ENCODE results near the gene RBM4.
"Not testable (repeated sequence)": the region's sequence is repeated elsewhere in the genome, so short reads cannot be mapped to it uniquely, and the experiment has no call there.

Gene RBM4

DNA sequence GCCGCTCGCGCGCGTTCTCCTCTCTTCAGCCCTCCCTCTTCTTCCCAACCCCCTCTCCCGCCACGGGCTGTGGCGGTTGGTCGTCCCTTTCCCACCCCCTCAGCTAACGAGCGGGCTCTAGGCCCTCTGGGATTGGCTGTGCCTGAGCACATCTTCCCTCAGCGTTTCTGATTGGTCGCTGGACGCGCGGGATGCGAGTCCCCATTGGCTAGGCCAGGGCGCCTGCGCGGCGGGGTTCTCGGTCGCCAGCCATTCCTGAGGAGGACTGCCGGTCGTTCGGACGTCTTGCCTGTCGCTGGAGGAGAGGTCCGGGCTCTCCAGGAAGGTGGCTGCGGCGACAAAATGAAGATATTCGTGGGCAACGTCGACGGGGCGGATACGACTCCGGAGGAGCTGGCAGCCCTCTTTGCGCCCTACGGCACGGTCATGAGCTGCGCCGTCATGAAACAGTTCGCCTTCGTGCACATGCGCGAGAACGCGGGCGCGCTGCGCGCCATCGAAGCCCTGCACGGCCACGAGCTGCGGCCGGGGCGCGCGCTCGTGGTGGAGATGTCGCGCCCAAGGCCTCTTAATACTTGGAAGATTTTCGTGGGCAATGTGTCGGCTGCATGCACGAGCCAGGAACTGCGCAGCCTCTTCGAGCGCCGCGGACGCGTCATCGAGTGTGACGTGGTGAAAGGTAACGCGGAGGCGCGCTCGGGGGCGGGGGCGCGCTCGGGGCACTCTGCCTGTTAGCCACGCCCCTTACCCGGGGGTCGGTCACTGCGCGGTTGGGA is 21.9 kb upstream of the RBM4 start, which contains the start of gene RBM14:
Gene RBM14, plus strand, starts transcription at position 252 of the 776 bp plus-strand sequence. Its CDS starts 91 bp downstream, at position 343.
- DNase-seq (ENCODE audit: low spot score), result peak; percentile 99

DNA sequence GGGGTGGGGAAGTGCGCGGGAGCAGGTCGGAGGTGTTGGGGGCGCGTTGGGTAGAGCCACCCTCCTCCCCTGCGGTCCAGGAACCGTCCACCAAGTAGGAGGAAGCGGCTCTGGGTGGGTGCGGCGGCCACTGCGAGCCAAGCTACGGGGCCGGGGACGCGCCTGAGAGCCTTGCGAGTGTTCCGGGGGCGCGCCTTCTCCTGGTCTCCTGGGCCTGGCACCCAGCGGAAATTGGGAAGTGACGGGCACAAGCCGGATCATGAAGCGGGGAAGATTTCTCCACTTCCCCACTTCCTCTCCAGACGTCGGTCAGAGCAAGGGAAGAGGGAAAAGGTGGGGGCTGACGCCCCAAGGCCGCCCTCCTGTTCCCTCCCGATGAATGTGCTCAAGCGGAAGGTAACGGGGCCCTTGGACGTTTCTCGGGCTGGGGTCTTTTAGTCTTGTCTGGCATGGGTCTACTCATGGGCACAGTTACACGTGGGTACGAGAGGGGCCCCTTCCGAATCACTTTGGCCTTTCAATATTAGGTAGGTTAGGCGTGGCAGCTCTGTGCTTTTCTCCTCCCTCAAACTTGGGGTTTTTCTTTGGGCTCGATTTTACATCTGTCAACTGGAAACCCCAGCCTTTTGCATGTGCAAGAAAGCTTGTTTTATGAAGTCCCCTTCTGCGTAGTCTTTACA is 21.2 kb upstream of the RBM4 start:
- DNase-seq (ENCODE audit: low spot score), result no peak

DNA sequence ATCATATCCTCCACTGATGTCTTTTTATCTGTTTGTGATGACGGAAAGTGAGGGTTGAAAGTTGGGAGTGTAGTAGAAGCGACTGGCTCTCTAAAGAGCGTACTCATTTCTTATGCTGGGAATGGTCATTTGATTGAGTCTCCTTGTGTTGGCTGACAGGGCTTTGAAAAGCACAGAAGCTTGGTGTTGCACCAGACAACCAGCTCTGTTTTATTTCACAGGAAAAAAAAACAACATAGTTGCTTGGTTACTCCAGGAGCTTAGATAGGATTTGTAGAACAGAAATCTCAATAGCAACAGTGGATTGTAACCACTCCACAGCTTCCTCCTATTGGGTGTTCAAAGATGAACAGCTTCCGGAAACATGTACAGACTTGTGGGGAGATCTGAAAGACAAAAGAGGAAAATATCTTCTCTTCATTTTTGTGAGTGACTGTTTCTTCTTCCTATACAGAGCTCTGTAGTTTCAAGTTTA is 19.4 kb upstream of the RBM4 start:
- DNase-seq (ENCODE audit: low spot score), result peak; percentile 69

GRCh38 chr11:66624450-66624849 is 14.1 kb upstream of the RBM4 start:
- DNase-seq (ENCODE audit: low spot score), result no peak

GRCh38 chr11:66625041-66625751 is 13.3 kb upstream of the RBM4 start:
- DNase-seq (ENCODE audit: low spot score), result no peak

GRCh38 chr11:66625752-66626149 is 12.8 kb upstream of the RBM4 start:
- no peak for DNase-seq (ENCODE audit: low spot score)

- DNase-seq (ENCODE audit: low spot score), result no peak
Observed at GRCh38 chr11:66626382-66626781, 12.1 kb upstream of the RBM4 start.

- no peak for DNase-seq (ENCODE audit: low spot score)
Observed at GRCh38 chr11:66626926-66627325, 11.6 kb upstream of the RBM4 start.

GRCh38 chr11:66628061-66628603 is 10.4 kb upstream of the RBM4 start:
- no peak for DNase-seq (ENCODE audit: low spot score)

GRCh38 chr11:66629356-66629755 is 9.1 kb upstream of the RBM4 start:
- no peak for DNase-seq (ENCODE audit: low spot score)

GRCh38 chr11:66631883-66632282 is 6.6 kb upstream of the RBM4 start:
- no peak for DNase-seq (ENCODE audit: low spot score)

GRCh38 chr11:66632952-66633351 is 5.6 kb upstream of the RBM4 start:
- DNase-seq (ENCODE audit: low spot score), result no peak

GRCh38 chr11:66636411-66636810 is 2.1 kb upstream of the RBM4 start:
- DNase-seq (ENCODE audit: low spot score), result no peak

DNA sequence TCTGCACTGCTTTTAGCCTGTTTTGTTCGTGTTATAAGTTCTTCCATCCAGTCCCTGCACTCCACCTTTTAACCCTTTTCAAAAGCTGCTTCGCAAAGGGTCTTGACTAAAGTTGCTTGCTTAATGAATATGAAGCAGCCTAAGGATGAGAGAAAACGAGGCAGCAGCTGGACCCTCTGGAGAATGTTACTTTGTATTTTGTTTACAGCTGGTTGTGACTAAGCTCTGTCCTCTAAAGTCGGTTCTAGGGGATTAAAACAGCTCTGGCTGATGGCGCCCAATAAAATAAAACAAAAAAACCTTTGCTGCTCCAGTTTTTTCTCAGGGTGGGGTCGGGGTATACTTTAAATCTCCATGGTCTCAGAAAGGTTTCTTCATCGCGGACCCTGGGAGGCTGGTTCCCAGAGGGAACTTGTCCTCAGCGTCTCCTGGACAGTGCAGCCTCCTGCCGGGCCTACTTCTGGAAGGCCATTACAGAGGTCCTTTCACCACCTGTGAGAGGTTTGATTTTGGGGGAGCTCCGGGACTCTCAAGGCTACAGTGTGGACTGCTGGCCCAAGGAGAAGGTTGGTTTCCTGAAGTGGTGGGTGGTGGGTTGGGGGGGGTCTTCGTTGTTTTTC is 836 bp upstream of the RBM4 start:
- DNase-seq (ENCODE audit: low spot score), result no peak

DNA sequence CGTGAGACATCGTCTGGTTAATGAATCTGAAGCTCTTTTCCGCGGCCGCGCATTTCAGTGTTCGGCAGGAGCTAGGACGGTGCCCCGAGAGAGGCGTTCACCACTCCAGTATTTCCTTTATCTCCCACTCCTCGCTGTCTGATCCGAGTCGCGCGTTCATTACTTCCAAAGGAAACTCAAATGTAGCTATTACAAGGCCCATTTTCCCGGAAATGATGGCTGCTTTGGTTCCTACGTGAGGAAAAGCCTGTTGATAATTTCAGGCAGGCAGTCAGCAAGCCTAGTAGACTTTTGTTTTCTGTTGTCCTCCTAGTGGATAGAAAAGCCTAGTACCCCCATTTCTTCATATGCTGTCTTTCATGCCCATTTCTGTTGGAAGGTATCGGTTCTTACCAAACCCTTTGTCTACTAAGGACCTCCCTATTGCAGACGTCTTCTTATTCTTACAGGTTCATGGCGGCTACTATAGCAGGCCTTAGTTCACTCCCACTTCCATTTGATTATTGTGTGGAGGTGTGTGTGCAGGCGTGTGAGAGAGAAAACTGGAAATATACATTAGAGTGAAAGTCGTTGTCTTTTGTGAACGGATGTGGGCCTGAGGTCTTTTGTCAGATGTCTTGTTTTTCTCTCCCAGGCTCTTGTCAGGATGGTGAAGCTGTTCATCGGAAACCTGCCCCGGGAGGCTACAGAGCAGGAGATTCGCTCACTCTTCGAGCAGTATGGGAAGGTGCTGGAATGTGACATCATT is 737 bp downstream of the RBM4 start:
- DNase-seq (ENCODE audit: low spot score), result peak; percentile 23

GRCh38 chr11:66639814-66640340 is 1.4 kb downstream of the RBM4 start:
- not testable (repeated sequence) for DNase-seq (ENCODE audit: low spot score)

DNA sequence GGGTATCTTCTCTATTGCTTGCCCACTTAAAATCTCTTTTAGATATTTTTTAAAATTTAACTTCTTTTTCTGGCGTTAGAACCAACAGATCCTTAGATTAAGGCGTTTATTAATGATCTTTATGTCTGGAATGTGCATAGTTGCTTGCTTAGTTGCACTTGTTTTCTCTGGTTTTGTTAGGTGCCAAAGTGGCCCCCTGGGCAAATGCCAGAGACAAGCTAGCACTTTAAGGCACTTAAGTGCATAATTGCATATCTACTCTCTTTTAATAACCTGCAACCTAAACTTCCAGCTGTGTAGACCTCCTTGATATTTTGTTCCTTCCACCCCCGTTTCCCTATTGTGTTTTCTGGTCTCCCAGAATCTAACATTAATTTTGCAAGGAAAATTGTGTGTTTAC is 3.3 kb downstream of the RBM4 start:
- no peak for DNase-seq (ENCODE audit: low spot score)

GRCh38 chr11:66643745-66644437 is 5.4 kb downstream of the RBM4 start:
- DNase-seq (ENCODE audit: low spot score), result no peak

DNA sequence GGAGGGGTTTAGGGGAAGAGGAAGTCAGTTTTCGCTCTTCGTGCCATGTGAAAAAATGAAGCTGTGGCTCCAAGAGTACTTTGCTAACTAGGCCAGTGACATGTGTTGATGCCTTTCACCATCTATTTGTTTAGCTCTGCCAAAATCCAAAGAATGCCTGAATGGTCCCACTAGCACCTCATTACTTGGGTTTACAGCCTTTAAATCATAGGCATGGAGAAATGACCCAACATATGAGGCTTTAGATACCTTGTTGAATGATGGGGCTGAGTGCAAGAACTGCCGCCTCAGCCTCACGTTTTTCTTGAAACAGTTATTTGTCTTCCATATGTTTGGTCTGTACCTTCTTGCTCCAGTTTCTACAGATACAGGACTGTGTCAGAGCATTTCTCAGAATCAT is 8.3 kb downstream of the RBM4 start:
- DNase-seq (ENCODE audit: low spot score), result no peak

GRCh38 chr11:66649903-66650302 is 11.4 kb downstream of the RBM4 start:
- DNase-seq (ENCODE audit: low spot score), result no peak

Measured in CD4-positive, alpha-beta T cell treated with Interleukin-6 at 100 ng/mL for 8 hours (primary cell).